Calu3 (cell line): Measurements from ENCODE around the gene SLC44A1. TPM values are rescaled to one million over a fixed set of nuclear protein-coding genes. Genes with fewer than 3 reads are reported as not detected.

ENCODE experiments used
- BruUV-seq: library from RNA; stranded (reverse); fragments of 400-500 nt; replicated peaks from 2 replicates; lab custom pipeline; 2021; lab: Mats Ljungman, UMichigan
- CTCF ChIA-PET: fragments of 300-600 bp; sonication (Branson Sonifier 250); formaldehyde crosslinking; loops from one replicate; lab custom pipeline; 2022; ENCODE audit warnings: antibody characterized with exemption; lab: Charles Lee
- DNase-seq: peaks from one replicate; pipeline ENCODE4 v3.0.0; 2022
- H3K27ac Mint-ChIP-seq: one replicate; pipeline ENCODE4 v1.8.0; 2022; ENCODE audit warnings: mixed read lengths; ENCODE audit not compliant: unreplicated experiment
- H3K27me3 Mint-ChIP-seq: one replicate; pipeline ENCODE4 v1.8.0; 2022; ENCODE audit warnings: mixed read lengths; ENCODE audit not compliant: unreplicated experiment
- H3K36me3 Mint-ChIP-seq: one replicate; pipeline ENCODE4 v1.8.0; 2022; ENCODE audit warnings: mild to moderate bottlenecking, moderate library complexity, mixed read lengths; ENCODE audit not compliant: insufficient read depth, unreplicated experiment
- H3K4me1 Mint-ChIP-seq: one replicate; pipeline ENCODE4 v1.8.0; 2022; ENCODE audit warnings: mild to moderate bottlenecking, low read depth, mixed read lengths; ENCODE audit not compliant: unreplicated experiment
- H3K4me3 Mint-ChIP-seq: one replicate; pipeline ENCODE4 v1.8.0; 2022; ENCODE audit warnings: mild to moderate bottlenecking, low read depth, moderate library complexity, mixed read lengths; ENCODE audit not compliant: unreplicated experiment
- H3K9me3 Mint-ChIP-seq: one replicate; pipeline ENCODE4 v1.8.0; 2022; ENCODE audit warnings: low read depth, mixed read lengths; ENCODE audit not compliant: unreplicated experiment
- intact Hi-C: fragments of 100-400 bp; cut with micrococcal nuclease; formaldehyde crosslinking; loops from one replicate; pipeline ENCODE4 v1.10.0; 2022; ENCODE audit not compliant: unreplicated experiment
- total RNA-seq: library from RNA; stranded (reverse); gene quantifications from 2 replicates; pipeline ENCODE4 v1.2.3, GENCODE V29; 2022
- TF ChIP-seq, protein P1 (sequence below): fragments of 200-600 bp; IDR thresholded peaks from one replicate; pipeline ENCODE4 v1.8.0; 2022; ENCODE audit warnings: antibody characterized with exemption; ENCODE audit not compliant: unreplicated experiment

Gene SLC44A1
- total RNA-seq, 1 experiment from 2014 or later, result 41.2 TPM

DNA sequence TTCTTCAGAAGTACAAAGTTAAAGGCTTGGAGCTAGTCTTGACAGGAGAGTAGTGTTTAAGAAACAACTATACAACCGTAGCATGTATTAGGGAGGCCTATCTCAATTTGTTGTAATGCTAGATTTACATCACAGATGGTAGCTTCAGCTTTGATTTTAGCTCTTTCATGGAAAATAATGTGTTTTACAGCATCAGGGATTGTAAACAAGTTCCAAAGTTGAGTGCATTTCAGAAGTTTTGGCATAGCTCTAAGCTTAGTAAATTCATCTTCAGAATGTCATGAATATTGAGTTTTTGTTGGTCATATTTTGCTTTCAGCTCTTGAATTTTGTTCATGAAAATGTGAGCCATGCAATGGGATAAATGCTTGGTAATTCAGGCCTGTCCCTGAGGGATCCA lies 30.7 kb downstream of the SLC44A1 start:
- no TSS peak for BruUV-seq
- H3K27ac Mint-ChIP-seq, result no peak overlapping the region
- TF ChIP-seq, protein P1, sequence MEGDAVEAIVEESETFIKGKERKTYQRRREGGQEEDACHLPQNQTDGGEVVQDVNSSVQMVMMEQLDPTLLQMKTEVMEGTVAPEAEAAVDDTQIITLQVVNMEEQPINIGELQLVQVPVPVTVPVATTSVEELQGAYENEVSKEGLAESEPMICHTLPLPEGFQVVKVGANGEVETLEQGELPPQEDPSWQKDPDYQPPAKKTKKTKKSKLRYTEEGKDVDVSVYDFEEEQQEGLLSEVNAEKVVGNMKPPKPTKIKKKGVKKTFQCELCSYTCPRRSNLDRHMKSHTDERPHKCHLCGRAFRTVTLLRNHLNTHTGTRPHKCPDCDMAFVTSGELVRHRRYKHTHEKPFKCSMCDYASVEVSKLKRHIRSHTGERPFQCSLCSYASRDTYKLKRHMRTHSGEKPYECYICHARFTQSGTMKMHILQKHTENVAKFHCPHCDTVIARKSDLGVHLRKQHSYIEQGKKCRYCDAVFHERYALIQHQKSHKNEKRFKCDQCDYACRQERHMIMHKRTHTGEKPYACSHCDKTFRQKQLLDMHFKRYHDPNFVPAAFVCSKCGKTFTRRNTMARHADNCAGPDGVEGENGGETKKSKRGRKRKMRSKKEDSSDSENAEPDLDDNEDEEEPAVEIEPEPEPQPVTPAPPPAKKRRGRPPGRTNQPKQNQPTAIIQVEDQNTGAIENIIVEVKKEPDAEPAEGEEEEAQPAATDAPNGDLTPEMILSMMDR, result no peak
- no peaks in the 10 kb centered on the region for H3K27me3 Mint-ChIP-seq
- no peak for DNase-seq
- peaks cover 19% of the 10 kb centered on the region for H3K4me1 Mint-ChIP-seq
- H3K4me3 Mint-ChIP-seq, result no peak overlapping the region
- H3K36me3 Mint-ChIP-seq, result no peaks in the 10 kb centered on the region
- CTCF ChIA-PET, result no interaction called here
- intact Hi-C loops, result no loop called here
- no peaks in the 10 kb centered on the region for H3K9me3 Mint-ChIP-seq

DNA sequence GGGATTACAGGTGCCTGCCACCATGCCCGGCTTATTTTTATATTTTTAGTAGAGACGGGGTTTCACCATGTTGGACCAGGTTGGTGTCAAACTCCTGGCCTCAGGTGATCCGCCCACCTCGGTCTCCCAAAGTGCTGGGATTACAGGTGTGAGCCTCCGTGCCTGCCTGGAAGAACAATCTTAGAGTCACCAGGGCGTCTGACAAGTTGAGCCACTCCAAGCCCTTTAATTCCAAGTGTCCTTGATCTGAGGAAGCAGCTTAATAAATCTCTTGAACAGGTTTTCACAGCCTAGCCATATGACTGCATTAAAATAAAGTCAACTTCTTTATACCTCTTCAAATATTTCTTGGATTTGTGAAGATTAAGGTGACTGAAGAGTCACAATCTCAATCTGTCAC lies 31.5 kb downstream of the SLC44A1 start:
- Mint-ChIP-seq H3K36me3 (no peaks in the 10 kb centered on the region), H3K4me1 (peaks cover 10% of the 10 kb centered on the region), H3K27ac (no peak overlapping the region), H3K27me3 (no peaks in the 10 kb centered on the region), H3K9me3 (no peaks in the 10 kb centered on the region), H3K4me3 (no peak overlapping the region)
- no peak for DNase-seq
- TF ChIP-seq, protein P1, result no peak
- intact Hi-C loops, result no loop called here
- CTCF ChIA-PET, result no interaction called here
- no TSS peak for BruUV-seq

DNA sequence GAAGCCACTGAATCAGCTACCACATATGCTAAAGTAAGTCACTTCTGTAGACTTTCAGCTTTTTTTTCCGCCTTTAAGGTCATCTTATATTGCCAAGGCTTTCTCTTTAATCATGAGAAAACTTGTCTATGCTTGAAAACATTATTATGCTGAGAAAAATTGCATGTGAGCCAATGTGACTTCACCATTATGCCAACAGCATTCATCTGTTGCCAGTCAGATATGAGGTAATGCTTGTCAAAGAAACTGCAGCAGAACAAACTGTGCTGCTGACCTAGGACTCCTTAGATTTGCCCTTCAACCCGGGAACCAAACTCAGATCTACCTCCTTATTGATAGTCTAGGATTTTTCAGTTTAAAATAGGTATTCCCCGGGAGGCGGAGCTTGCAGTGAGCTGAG lies 34.3 kb downstream of the SLC44A1 start:
- TF ChIP-seq, protein P1, result no peak
- no TSS peak for BruUV-seq
- intact Hi-C loops, result no loop called here
- H3K4me3 Mint-ChIP-seq, result no peak overlapping the region
- peaks cover 18% of the 10 kb centered on the region for H3K4me1 Mint-ChIP-seq
- no peak overlapping the region for H3K27ac Mint-ChIP-seq
- CTCF ChIA-PET, result no interaction called here
- no peak for DNase-seq
- H3K36me3 Mint-ChIP-seq, result no peaks in the 10 kb centered on the region
- no peaks in the 10 kb centered on the region for H3K27me3 Mint-ChIP-seq
- no peaks in the 10 kb centered on the region for H3K9me3 Mint-ChIP-seq

DNA sequence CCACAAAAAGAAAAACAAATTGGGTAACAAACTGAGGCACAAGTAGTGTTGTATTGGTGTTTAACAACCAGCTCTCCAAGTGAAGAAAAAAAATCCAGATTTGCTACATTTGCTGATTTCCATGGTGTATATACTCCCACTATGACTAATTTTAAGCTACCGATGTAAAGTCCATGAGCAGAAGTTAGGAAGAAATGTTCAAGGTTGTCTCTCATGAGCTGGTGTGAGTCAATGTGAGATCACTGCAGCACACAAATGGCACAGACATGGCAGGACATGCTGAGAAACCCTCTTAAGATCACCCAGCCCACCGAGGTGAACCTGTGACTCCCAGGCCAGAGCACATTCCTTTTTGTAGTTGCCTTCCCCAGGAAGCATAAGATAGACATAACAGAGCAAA lies 36.2 kb downstream of the SLC44A1 start:
- DNase-seq, result no peak
- intact Hi-C loops, result no loop called here
- TF ChIP-seq, protein P1, result no peak
- no peak overlapping the region for H3K4me3 Mint-ChIP-seq
- H3K4me1 Mint-ChIP-seq, result peaks cover 11% of the 10 kb centered on the region
- H3K27ac Mint-ChIP-seq, result no peak overlapping the region
- no peaks in the 10 kb centered on the region for H3K27me3 Mint-ChIP-seq
- CTCF ChIA-PET, result no interaction called here
- no TSS peak for BruUV-seq
- no peaks in the 10 kb centered on the region for H3K36me3 Mint-ChIP-seq
- no peaks in the 10 kb centered on the region for H3K9me3 Mint-ChIP-seq

DNA sequence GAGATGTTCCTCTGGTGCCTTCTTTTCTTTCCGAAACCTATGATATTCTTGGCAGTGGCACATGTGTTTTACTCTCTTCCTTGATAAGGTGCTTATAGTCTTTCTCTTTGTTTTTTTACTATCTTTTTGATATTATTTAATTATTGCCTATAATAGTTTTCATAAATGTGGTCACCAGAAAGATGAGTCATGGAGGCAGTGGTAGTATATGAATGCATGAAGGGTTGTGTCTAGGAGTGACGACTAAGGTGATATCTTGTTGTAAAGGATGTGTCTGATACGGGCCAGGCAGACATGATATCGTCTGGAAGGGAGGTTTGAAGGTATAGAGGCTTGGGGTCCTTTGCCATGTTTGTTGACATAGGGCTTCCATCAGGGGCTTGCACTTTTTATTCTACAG lies 36.8 kb downstream of the SLC44A1 start:
- Mint-ChIP-seq H3K4me3 (no peak overlapping the region), H3K9me3 (no peaks in the 10 kb centered on the region), H3K27me3 (no peaks in the 10 kb centered on the region), H3K36me3 (no peaks in the 10 kb centered on the region), H3K4me1 (peaks cover 11% of the 10 kb centered on the region), H3K27ac (no peak overlapping the region)
- intact Hi-C loops, result no loop called here
- CTCF ChIA-PET, result no interaction called here
- DNase-seq, result no peak
- no TSS peak for BruUV-seq
- TF ChIP-seq, protein P1, result no peak
